Astrocyte of the cerebellum (primary cell): ENCODE measurements around the gene NEUROD4.

ENCODE experiments used
- DNase-seq: peaks from one replicate; pipeline ENCODE4 v3.0.0-alpha.2; 2011; ENCODE audit warnings: low read depth
- H3K4me3 ChIP-seq: 2 replicates; pipeline ENCODE4 v1.5.1; 2011; ENCODE audit warnings: mild to moderate bottlenecking, low read depth, low read length, moderate library complexity
- in situ Hi-C: cut with HindIII; loops from 2 replicates; pipeline ENCODE4 v1.10.0; 2017; ENCODE audit warnings: low sequenced_read_pairs
- TF ChIP-seq, protein P1 (sequence below): IDR thresholded peaks from 2 replicates; pipeline ENCODE4 v1.5.1; 2012; ENCODE audit warnings: low read length, low read depth, moderate library complexity, mild to moderate bottlenecking; ENCODE audit errors: missing control alignments

NEUROD4 gene

GRCh38 chr12:55019784-55020183 is at the start of gene NEUROD4:
TSS of gene NEUROD4 (plus strand) at chr12:55019974. CDS start at chr12:55026440, 6,466 bp downstream.
- in situ Hi-C loops: no loop called here
- H3K4me3 ChIP-seq: no peak within 1 kb of the TSS
- peak; percentile 29 for DNase-seq
- TF ChIP-seq, protein P1, sequence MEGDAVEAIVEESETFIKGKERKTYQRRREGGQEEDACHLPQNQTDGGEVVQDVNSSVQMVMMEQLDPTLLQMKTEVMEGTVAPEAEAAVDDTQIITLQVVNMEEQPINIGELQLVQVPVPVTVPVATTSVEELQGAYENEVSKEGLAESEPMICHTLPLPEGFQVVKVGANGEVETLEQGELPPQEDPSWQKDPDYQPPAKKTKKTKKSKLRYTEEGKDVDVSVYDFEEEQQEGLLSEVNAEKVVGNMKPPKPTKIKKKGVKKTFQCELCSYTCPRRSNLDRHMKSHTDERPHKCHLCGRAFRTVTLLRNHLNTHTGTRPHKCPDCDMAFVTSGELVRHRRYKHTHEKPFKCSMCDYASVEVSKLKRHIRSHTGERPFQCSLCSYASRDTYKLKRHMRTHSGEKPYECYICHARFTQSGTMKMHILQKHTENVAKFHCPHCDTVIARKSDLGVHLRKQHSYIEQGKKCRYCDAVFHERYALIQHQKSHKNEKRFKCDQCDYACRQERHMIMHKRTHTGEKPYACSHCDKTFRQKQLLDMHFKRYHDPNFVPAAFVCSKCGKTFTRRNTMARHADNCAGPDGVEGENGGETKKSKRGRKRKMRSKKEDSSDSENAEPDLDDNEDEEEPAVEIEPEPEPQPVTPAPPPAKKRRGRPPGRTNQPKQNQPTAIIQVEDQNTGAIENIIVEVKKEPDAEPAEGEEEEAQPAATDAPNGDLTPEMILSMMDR: no peak

DNA sequence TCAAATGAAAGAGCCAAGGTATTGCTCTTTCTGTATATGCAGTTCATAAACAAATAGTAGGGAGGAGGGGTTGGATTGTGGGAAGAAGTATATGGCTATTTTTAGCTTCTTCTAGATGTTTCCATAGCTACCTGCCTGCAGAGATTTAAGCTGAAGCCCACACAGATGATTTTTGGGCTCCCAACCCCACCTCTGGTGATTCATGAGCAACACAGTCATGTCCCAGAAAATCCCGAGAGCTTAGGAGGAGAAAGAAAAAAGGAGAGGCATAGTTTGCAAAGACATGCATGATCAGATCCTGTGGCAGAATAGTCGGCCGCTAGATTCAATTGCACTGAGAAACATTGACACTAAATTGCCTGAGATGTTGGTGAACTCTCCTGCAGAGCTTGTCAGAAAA is 49.0 kb upstream of the NEUROD4 start:
- no peak overlapping the region for H3K4me3 ChIP-seq
- TF ChIP-seq, protein P1: no peak
- DNase-seq: no peak
- in situ Hi-C loops: loop anchor here (25.0 kb wide), 2 partner anchors 108 to 208 kb away; partner anchors contain the start of gene MUCL1

DNA sequence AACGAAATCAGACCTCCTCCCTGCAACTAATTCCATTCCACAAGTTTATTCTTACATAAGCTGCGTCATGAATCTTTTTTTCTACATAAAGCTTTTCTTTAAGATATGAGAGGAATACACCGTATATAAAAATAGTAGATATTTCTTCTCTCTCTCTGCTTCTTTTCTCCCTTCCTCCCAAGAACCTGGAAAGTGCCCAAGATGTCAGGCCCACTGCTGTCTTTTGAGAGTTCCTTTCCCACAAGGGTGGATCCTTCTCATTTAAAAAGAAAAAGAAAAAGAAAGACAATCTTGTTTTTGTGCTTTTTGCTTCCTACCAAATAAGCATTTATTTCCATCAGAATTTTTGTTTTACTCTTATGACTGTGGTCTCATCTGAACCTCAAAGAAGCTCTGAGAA is 46.2 kb upstream of the NEUROD4 start:
- in situ Hi-C loops: loop anchor here (25.0 kb wide), 2 partner anchors 111 to 211 kb away; partner anchors contain the start of gene MUCL1
- H3K4me3 ChIP-seq: no peak overlapping the region
- TF ChIP-seq, protein P1: no peak
- DNase-seq: no peak

GRCh38 chr12:54974279-54974678 is 45.5 kb upstream of the NEUROD4 start:
- TF ChIP-seq, protein P1: no peak
- in situ Hi-C loops: loop anchor here (25.0 kb wide), 2 partner anchors 112 to 212 kb away; partner anchors contain the start of gene MUCL1
- no peak for DNase-seq
- no peak overlapping the region for H3K4me3 ChIP-seq

- no peak for DNase-seq
- TF ChIP-seq, protein P1: no peak
- H3K4me3 ChIP-seq: no peak overlapping the region
- in situ Hi-C loops: no loop called here
These were observed 44.5 kb upstream of the NEUROD4 start for GRCh38 chr12:54975272-54975671.

DNA sequence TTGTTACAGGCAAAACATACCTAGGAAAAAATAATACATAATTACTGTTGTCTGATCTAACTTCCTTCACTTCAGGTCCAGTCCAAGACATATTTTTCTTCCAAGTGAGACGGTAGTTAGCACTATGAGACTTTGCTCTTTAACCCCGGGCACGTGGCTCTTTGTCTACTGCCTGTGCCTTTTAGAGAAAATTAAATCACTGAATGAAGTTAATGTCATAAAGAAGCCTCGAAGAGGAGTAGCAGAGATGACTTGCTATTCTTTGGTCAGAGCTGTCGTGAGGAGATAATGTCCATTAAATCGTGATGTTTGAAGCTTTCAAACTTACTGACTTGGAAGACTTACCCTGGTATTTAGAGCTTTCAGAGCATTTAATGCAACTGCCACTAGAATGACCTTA is 43.9 kb upstream of the NEUROD4 start:
- DNase-seq: no peak
- TF ChIP-seq, protein P1: no peak
- no peak overlapping the region for H3K4me3 ChIP-seq
- in situ Hi-C loops: no loop called here

GRCh38 chr12:54977155-54977554 is 42.6 kb upstream of the NEUROD4 start:
- in situ Hi-C loops: no loop called here
- no peak overlapping the region for H3K4me3 ChIP-seq
- peak; percentile 34 for DNase-seq
- TF ChIP-seq, protein P1: no peak
